Nephron progenitor cell (in vitro differentiated cells): Measurements from ENCODE around the gene WASHC4.

Experiments used
- DNase-seq: peaks from one replicate; pipeline ENCODE4 v3.0.0; 2021
- H3K27ac Mint-ChIP-seq: 2 replicates; pipeline ENCODE4 v1.8.0; 2021; ENCODE audit warnings: mild to moderate bottlenecking, moderate library complexity, mixed read lengths
- H3K27me3 Mint-ChIP-seq: 2 replicates; pipeline ENCODE4 v1.8.0; 2021; ENCODE audit warnings: mild to moderate bottlenecking, low read depth, mixed read lengths; ENCODE audit not compliant: poor library complexity
- H3K36me3 Mint-ChIP-seq: 2 replicates; pipeline ENCODE4 v1.8.0; 2021; ENCODE audit warnings: low read depth, mixed read lengths
- H3K4me1 Mint-ChIP-seq: 2 replicates; pipeline ENCODE4 v1.8.0; 2021; ENCODE audit warnings: mixed read lengths
- H3K4me3 Mint-ChIP-seq: 2 replicates; pipeline ENCODE4 v1.8.0; 2021; ENCODE audit warnings: mild to moderate bottlenecking, moderate library complexity, mixed read lengths
- H3K9me3 Mint-ChIP-seq: 2 replicates; pipeline ENCODE4 v1.8.0; 2021; ENCODE audit warnings: mild to moderate bottlenecking, moderate library complexity, mixed read lengths
- CTCF ChIP-seq: fragments of 200-600 bp; sonication (generic); IDR thresholded peaks from 2 replicates; pipeline ENCODE4 v1.5.0; 2021; ENCODE audit warnings: antibody characterized with exemption

The WASHC4 gene

GRCh38 chr12:105218434-105218833, 110.9 kb downstream of the WASHC4 start:
- H3K4me1 Mint-ChIP-seq: peaks cover 29% of the 10 kb centered on the region
- TF ChIP-seq CTCF: no peak
- peaks cover 57% of the 10 kb centered on the region for H3K36me3 Mint-ChIP-seq
- H3K9me3 Mint-ChIP-seq: no peaks in the 10 kb centered on the region
- H3K27ac Mint-ChIP-seq: peak overlapping the region; percentile 73
- no peak overlapping the region for H3K4me3 Mint-ChIP-seq
- no peak for DNase-seq
- H3K27me3 Mint-ChIP-seq: no peaks in the 10 kb centered on the region
